ENCODE results near the gene IFNA16. TPM values are rescaled to one million over a fixed set of nuclear protein-coding genes. Genes with fewer than 3 reads are reported as not detected.
"Not testable (repeated sequence)": the region's sequence is repeated elsewhere in the genome, so short reads cannot be mapped to it uniquely, and the experiment has no call there.

IFNA16 gene
- total RNA-seq (not detected), polyA plus RNA-seq (not detected)
- long read RNA-seq, donor 1: 0 reads
- long read RNA-seq, donor 2: 0 reads

GRCh38 chr9:21217211-21217610 is at the start of gene IFNA16:
IFNA16 (minus strand) TSS chr9:21217311; CDS start chr9:21217305, 6 bp downstream.
- DNase-seq; H3K4me3 ChIP-seq (ENCODE audit: low read length in 2 of 2); H3K4me1 ChIP-seq (ENCODE audit: control insufficient read depth in 1 of 2, insufficient read depth in 2 of 2, low read length in 2 of 2); intact Hi-C loops (cut with DNase I); H3K27me3 ChIP-seq (ENCODE audit: control insufficient read depth in 1 of 2, insufficient read depth in 2 of 2, low read length in 1 of 2); H3K27ac ChIP-seq (ENCODE audit: low read depth in 1 of 2, low read length in 2 of 2); H3K9me3 ChIP-seq (ENCODE audit: control insufficient read depth, low read length); H3K36me3 ChIP-seq (ENCODE audit: control insufficient read depth in 1 of 2, insufficient read depth in 2 of 2, low read length in 1 of 2); ATAC-seq (ENCODE audit: low FRiP score): not testable (repeated sequence)
- 83 to 85% methylated on average over 1 of the region's 1 CpG for WGBS, 2 donors

- WGBS, 2 donors: 37 to 40% methylated on average over 1 of the region's 1 CpG
- Histone ChIP-seq H3K9me3 (ENCODE audit: control insufficient read depth, low read length) (no peaks in the 10 kb centered on the region), H3K4me3 (ENCODE audit: low read length in 2 of 2) (no peak overlapping the region), H3K27me3 (ENCODE audit: control insufficient read depth in 1 of 2, insufficient read depth in 2 of 2, low read length in 1 of 2) (no peaks in the 10 kb centered on the region), H3K36me3 (ENCODE audit: control insufficient read depth in 1 of 2, insufficient read depth in 2 of 2, low read length in 1 of 2) (no peaks in the 10 kb centered on the region), H3K27ac (ENCODE audit: low read depth in 1 of 2, low read length in 2 of 2) (no peak overlapping the region), H3K4me1 (ENCODE audit: control insufficient read depth in 1 of 2, insufficient read depth in 2 of 2, low read length in 2 of 2) (no peaks in the 10 kb centered on the region)
- no peak for ATAC-seq (ENCODE audit: low FRiP score)
- intact Hi-C loops (cut with DNase I): no loop called here
- DNase-seq: no peak
Observed at GRCh38 chr9:21265421-21266189, 48.5 kb upstream of the IFNA16 start.

- WGBS, 2 donors: 67 to 76% methylated on average over 5 of the region's 5 CpGs
- intact Hi-C loops (cut with DNase I): no loop called here
Observed at GRCh38 chr9:21255538-21256212, 38.6 kb upstream of the IFNA16 start.

GRCh38 chr9:21252721-21253547 is 35.8 kb upstream of the IFNA16 start:
- no peak for ATAC-seq (ENCODE audit: low FRiP score)
- no peaks in the 10 kb centered on the region for H3K9me3 ChIP-seq (ENCODE audit: control insufficient read depth, low read length)
- 0 to 2% methylated on average over 3 of the region's 3 CpGs for WGBS, 2 donors
- H3K27ac ChIP-seq (ENCODE audit: low read depth in 1 of 2, low read length in 2 of 2): no peak overlapping the region
- no peaks in the 10 kb centered on the region for H3K36me3 ChIP-seq (ENCODE audit: control insufficient read depth in 1 of 2, insufficient read depth in 2 of 2, low read length in 1 of 2)
- H3K4me1 ChIP-seq (ENCODE audit: control insufficient read depth in 1 of 2, insufficient read depth in 2 of 2, low read length in 2 of 2): no peaks in the 10 kb centered on the region
- peak in 1 of 2 donors; percentile 64 for DNase-seq
- no peaks in the 10 kb centered on the region for H3K27me3 ChIP-seq (ENCODE audit: control insufficient read depth in 1 of 2, insufficient read depth in 2 of 2, low read length in 1 of 2)
- intact Hi-C loops (cut with DNase I): no loop called here
- H3K4me3 ChIP-seq (ENCODE audit: low read length in 2 of 2): no peak overlapping the region

More at GRCh38 chr9:21255538-21256212, 38.6 kb upstream of the IFNA16 start:
- no peaks in the 10 kb centered on the region for H3K9me3 ChIP-seq (ENCODE audit: control insufficient read depth, low read length)
- no peak overlapping the region for H3K4me3 ChIP-seq (ENCODE audit: low read length in 2 of 2)
- no peaks in the 10 kb centered on the region for H3K36me3 ChIP-seq (ENCODE audit: control insufficient read depth in 1 of 2, insufficient read depth in 2 of 2, low read length in 1 of 2)
- no peaks in the 10 kb centered on the region for H3K27me3 ChIP-seq (ENCODE audit: control insufficient read depth in 1 of 2, insufficient read depth in 2 of 2, low read length in 1 of 2)
- ATAC-seq (ENCODE audit: low FRiP score) (no peak), DNase-seq (no peak)
- no peaks in the 10 kb centered on the region for H3K4me1 ChIP-seq (ENCODE audit: control insufficient read depth in 1 of 2, insufficient read depth in 2 of 2, low read length in 2 of 2)
- H3K27ac ChIP-seq (ENCODE audit: low read depth in 1 of 2, low read length in 2 of 2): no peak overlapping the region

GRCh38 chr9:21251638-21252037 is 34.5 kb upstream of the IFNA16 start:
- Histone ChIP-seq H3K4me3 (ENCODE audit: low read length in 2 of 2) (no peak overlapping the region), H3K4me1 (ENCODE audit: control insufficient read depth in 1 of 2, insufficient read depth in 2 of 2, low read length in 2 of 2) (no peaks in the 10 kb centered on the region), H3K27me3 (ENCODE audit: control insufficient read depth in 1 of 2, insufficient read depth in 2 of 2, low read length in 1 of 2) (no peaks in the 10 kb centered on the region), H3K36me3 (ENCODE audit: control insufficient read depth in 1 of 2, insufficient read depth in 2 of 2, low read length in 1 of 2) (no peaks in the 10 kb centered on the region), H3K9me3 (ENCODE audit: control insufficient read depth, low read length) (no peaks in the 10 kb centered on the region), H3K27ac (ENCODE audit: low read depth in 1 of 2, low read length in 2 of 2) (no peak overlapping the region)
- DNase-seq (no peak), ATAC-seq (ENCODE audit: low FRiP score) (no peak)
- intact Hi-C loops (cut with DNase I): no loop called here
- WGBS, 2 donors: 63 to 64% methylated on average over 4 of the region's 4 CpGs

- H3K36me3 ChIP-seq (ENCODE audit: control insufficient read depth in 1 of 2, insufficient read depth in 2 of 2, low read length in 1 of 2): no peaks in the 10 kb centered on the region
- H3K27me3 ChIP-seq (ENCODE audit: control insufficient read depth in 1 of 2, insufficient read depth in 2 of 2, low read length in 1 of 2): no peaks in the 10 kb centered on the region
- no peak overlapping the region for H3K27ac ChIP-seq (ENCODE audit: low read depth in 1 of 2, low read length in 2 of 2)
- H3K4me1 ChIP-seq (ENCODE audit: control insufficient read depth in 1 of 2, insufficient read depth in 2 of 2, low read length in 2 of 2): no peaks in the 10 kb centered on the region
- intact Hi-C loops (cut with DNase I): no loop called here
- DNase-seq: no peak
- 43 to 50% methylated on average over 1 of the region's 1 CpG for WGBS, 2 donors
- no peak overlapping the region for H3K4me3 ChIP-seq (ENCODE audit: low read length in 2 of 2)
- ATAC-seq (ENCODE audit: low FRiP score): no peak
- no peaks in the 10 kb centered on the region for H3K9me3 ChIP-seq (ENCODE audit: control insufficient read depth, low read length)
Observed at GRCh38 chr9:21251190-21251589, 34.1 kb upstream of the IFNA16 start.

- intact Hi-C loops (cut with DNase I): no loop called here
- WGBS, 2 donors: 45 to 63% methylated on average over 2 of the region's 2 CpGs
- no peak for ATAC-seq (ENCODE audit: low FRiP score)
Observed at GRCh38 chr9:21244836-21245235, 27.7 kb upstream of the IFNA16 start.

GRCh38 chr9:21239911-21240310 is 22.8 kb upstream of the IFNA16 start, which contains the start of gene IFNA14:
IFNA14 (minus strand) TSS chr9:21240005; CDS start chr9:21239935, 70 bp downstream.
- ATAC-seq (ENCODE audit: low FRiP score) (no peak), DNase-seq (no peak)
- no peaks in the 10 kb centered on the region for H3K4me1 ChIP-seq (ENCODE audit: control insufficient read depth in 1 of 2, insufficient read depth in 2 of 2, low read length in 2 of 2)
- intact Hi-C loops (cut with DNase I): no loop called here
- H3K27me3 ChIP-seq (ENCODE audit: control insufficient read depth in 1 of 2, insufficient read depth in 2 of 2, low read length in 1 of 2): no peaks in the 10 kb centered on the region
- H3K9me3 ChIP-seq (ENCODE audit: control insufficient read depth, low read length): no peaks in the 10 kb centered on the region
- no peak within 1 kb of the TSS for H3K4me3 ChIP-seq (ENCODE audit: low read length in 2 of 2)
- H3K36me3 ChIP-seq (ENCODE audit: control insufficient read depth in 1 of 2, insufficient read depth in 2 of 2, low read length in 1 of 2): no peaks in the 10 kb centered on the region
- no peak within 1 kb of the TSS for H3K27ac ChIP-seq (ENCODE audit: low read depth in 1 of 2, low read length in 2 of 2)
- 69 to 78% methylated on average over 2 of the region's 2 CpGs for WGBS, 2 donors

More at GRCh38 chr9:21244836-21245235, 27.7 kb upstream of the IFNA16 start:
- DNase-seq: no peak
- H3K9me3 ChIP-seq (ENCODE audit: control insufficient read depth, low read length): no peaks in the 10 kb centered on the region
- H3K27me3 ChIP-seq (ENCODE audit: control insufficient read depth in 1 of 2, insufficient read depth in 2 of 2, low read length in 1 of 2): no peaks in the 10 kb centered on the region
- no peaks in the 10 kb centered on the region for H3K36me3 ChIP-seq (ENCODE audit: control insufficient read depth in 1 of 2, insufficient read depth in 2 of 2, low read length in 1 of 2)
- H3K4me3 ChIP-seq (ENCODE audit: low read length in 2 of 2): no peak overlapping the region
- H3K27ac ChIP-seq (ENCODE audit: low read depth in 1 of 2, low read length in 2 of 2): no peak overlapping the region
- H3K4me1 ChIP-seq (ENCODE audit: control insufficient read depth in 1 of 2, insufficient read depth in 2 of 2, low read length in 2 of 2): no peaks in the 10 kb centered on the region
